HG03354 (cell line): ENCODE measurements around the gene KCMF1.

Experiments used
- ATAC-seq: cut with Tn5 transposase; IDR thresholded peaks from one replicate; pipeline ENCODE4 v1.9.1; 2021; ENCODE audit warnings: mild to moderate bottlenecking; ENCODE audit not compliant: unreplicated experiment, poor library complexity, severe bottlenecking

The KCMF1 gene

DNA sequence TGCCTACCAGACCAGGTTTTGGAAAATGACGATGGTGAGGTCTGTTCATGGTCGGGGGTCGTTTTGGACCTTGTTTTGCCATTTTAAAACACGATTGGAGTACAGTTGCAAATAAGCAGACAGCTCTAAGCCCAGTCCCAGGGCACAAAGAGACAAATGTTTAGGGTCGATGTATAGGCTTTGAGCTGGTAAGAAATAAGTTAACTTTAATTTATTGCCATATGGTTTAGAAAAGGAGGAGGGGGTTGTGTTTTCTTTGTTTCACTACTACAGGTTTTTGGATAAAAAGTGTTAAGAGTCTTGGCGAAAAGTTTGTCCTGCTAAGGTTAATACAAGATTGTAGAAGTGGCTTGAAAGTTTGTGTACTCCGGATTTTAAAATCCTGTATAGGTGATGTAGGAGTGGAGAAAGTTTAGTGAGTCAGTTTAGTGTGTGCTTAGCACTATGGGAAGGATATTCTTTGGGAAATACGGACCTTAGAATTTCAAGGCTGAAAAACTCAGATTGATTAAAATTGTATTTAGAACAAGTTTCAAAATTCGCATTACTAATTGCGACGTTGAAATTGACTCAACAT, 1.3 kb downstream of the KCMF1 start:
- ATAC-seq: no peak

DNA sequence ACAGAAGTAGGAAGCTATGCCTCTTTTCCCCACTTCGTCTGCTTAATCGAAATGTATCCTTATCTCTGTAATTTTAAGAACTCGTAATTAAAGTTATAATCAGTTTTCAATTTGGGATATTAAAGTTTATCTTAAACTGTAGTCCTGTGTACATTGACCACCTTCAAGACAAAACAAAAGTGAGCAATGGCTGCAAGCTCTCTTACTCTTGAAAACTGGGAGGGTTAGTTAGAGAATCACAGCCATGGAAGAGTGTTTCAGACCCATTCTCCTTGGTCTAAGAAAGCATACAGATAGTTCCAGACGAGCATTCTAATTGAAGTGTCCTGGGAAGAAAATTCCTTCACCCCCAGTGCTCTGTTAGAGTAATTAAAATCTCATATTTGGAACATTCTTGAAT, 2.0 kb downstream of the KCMF1 start:
- ATAC-seq: no peak

DNA sequence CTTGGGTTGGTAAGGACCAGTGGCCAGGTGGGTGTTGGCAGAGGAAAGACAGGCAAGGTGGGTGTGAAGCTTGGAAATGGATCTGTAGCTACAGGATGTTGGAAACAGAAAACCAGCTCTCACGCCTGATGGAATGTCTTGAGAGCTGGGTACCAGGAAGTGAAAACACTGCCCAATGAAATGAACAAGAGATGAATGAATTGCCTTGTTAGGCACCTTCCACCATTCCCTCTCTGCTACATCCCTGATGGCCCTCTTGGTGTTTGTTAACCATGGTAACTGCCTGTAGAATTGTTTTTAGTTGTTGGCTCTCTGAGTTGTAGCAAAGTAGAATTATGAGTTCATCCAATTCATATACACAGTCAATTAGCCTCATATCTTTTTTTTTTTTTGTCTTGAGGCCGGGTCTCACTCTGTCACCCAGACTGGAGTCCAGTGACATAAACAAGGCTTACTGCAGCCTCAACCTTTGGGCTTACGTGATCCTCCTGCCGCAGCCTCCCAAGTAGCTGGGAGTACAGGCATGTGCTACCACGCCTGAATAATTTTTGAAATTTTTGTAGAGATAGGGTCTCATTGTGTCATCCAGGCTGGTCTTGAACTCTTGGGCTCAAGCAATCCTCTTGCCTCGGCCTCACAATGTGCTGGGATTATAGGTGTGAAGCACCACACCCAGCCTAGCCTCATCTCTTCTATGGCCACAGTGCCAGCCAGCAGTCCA, 9.5 kb downstream of the KCMF1 start:
- ATAC-seq: peak; percentile 68

GRCh38 chr2:84986018-84986417, 15.1 kb downstream of the KCMF1 start:
- ATAC-seq: no peak

DNA sequence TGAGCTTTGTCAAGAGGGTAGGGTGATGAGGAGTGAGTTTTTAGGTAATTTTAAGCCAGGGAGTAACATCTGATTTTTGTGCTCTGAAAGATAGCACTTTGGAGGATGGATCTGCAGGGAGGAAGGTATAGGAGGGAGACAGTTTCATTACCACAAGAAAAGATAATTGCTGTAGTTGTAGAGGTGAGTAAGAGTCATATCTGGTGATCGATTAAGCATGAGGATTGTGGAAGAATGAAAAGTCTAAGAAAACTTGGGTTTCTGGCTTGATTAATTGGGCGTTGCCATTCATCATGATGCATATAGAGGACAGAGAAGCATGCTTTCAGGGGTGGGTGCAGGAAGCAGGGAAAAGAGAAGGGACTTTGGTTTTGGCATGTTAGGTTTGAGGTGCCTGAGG, 18.5 kb downstream of the KCMF1 start:
- no peak for ATAC-seq

- no peak for ATAC-seq
Measured at GRCh38 chr2:84989927-84990326, 19.0 kb downstream of the KCMF1 start.

DNA sequence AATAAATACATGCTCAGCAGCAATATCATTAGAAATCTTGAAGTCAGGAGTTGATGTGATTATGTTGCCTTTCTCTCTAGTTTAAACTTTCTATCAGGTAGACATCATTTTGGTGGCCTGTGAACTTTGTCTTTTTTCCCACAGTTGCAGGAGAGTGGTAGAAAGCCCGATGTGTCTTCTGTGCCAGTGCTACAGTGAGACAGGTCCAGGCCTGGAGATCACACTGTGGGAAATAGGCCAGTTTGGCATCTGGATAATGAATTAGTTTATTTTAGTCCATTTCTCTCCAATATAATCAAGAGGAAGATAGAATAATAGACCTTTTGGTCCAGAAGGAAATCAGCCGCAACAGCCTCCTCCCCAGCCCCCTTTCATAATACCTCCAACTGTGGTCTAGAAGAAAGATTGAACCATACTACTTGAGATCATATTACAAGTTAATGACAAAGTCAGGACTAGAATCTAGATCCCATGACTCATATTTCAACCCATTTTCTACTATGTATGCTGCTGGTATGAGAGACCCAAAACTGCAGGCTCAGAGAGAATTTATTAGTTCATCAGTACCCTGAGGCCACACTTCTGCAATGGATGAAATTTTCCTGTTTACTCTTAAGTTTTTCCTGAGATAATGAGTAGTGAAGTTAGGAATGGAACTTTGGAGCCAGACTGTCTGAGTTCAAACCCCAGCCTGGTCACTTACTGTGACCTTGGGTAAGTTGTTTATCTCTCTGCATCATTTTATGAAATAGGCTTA, 20.6 kb downstream of the KCMF1 start:
- ATAC-seq: no peak

- ATAC-seq: no peak
Measured at GRCh38 chr2:84995826-84996225, 24.9 kb downstream of the KCMF1 start.

DNA sequence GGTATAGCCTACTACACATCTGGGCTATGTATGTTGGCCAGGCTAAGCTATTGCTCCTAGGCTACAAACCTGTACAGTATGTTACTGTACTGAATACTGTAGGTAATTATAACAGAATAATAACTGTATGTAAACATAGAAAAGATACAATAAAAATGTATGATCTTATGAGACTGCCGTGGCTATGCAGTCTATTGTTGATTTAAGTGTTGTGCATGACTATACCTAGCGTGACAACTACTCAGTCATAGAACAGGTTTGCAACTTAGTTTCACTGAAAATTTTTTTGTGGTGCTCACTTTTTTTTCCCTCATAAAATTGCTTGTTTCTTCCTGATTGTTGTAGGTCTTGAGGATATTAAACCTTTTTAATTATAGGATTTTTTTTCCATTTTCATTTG, 25.9 kb downstream of the KCMF1 start:
- ATAC-seq: no peak

- ATAC-seq: peak; percentile 47
Measured at GRCh38 chr2:84999553-84999955, 28.6 kb downstream of the KCMF1 start.

GRCh38 chr2:85001595-85001994, 30.6 kb downstream of the KCMF1 start:
- ATAC-seq: no peak

- no peak for ATAC-seq
Measured at GRCh38 chr2:85002534-85002933, 31.6 kb downstream of the KCMF1 start.

DNA sequence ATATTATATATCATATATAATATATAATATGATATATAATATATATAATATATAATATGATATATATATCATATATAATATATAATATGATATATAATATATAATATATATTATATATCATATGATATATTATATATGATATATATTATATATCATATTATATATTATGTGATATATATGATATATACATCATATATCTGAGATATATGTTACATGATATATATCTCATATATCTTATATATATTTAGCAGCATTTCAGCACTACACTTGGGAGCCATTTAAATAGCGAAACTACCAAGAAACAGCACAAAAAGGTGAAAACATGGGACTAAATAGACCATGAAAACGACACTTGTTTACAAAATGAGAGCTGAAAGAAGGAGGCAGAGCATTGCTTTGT, 37.3 kb downstream of the KCMF1 start:
- ATAC-seq: no peak

DNA sequence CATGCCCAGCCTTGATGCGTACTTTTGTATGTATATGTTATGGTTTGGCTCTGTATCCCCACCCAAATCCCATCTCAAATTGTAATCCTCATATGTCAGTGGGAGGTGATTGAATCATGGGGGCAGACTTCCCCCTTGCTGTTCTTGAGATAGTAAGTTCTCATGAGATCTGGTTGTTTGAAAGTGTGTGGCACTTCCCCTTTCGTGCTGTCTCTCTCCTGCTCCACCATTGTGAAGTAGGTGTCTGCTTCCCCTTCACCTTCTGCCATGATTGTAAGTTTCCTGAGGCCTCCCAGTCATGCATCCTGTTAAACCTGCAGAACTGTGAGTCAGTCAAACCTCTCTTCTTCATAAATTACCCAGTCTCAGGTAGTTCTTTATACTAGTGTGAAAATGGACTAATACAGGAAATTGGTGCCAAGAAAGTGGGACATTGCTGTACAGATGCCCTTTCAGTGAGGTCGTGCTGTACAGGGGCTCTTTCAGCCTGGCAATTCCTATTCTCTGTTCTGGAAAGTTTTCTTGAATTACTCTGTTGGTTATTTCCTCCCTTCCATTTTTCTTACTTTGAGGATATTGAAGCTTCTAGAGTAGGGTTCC, 38.2 kb downstream of the KCMF1 start:
- no peak for ATAC-seq

DNA sequence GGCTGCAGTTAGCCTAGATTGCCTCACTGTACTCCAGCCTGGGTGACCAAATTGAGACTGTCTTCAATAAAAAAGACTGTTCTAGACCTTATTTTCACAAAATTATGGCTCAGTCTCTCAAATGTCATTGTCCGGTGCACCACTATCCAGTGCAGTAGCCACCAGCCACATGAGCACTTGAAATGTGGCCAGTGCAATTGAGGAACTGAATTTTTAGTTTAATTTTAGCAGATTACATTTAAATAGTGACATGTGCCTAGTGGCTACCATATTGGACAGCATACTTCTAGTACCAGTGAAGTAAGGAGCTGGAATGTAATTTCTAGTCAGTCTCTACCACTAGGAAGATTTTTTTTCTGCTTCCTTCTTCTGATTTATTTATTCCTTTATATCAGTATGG, 39.4 kb downstream of the KCMF1 start:
- no peak for ATAC-seq

DNA sequence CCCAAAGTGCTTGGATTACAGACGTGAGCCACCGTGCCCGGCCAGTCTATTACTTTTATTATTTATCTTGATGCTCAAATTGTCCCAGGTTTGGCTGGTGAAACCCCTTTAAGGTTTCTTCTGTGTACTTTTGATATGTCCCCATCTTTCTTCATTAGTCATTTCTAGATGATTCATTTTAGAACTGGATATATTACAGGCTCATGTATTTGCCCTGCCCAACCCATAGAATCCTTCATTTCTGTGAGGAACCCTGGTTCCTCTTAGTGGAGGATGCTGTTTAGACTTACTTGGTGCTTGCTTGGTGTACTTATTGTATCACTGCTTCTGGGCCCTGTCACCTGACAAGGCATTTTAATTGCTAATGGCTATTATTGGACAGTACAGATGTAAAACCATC, 40.1 kb downstream of the KCMF1 start:
- no peak for ATAC-seq

DNA sequence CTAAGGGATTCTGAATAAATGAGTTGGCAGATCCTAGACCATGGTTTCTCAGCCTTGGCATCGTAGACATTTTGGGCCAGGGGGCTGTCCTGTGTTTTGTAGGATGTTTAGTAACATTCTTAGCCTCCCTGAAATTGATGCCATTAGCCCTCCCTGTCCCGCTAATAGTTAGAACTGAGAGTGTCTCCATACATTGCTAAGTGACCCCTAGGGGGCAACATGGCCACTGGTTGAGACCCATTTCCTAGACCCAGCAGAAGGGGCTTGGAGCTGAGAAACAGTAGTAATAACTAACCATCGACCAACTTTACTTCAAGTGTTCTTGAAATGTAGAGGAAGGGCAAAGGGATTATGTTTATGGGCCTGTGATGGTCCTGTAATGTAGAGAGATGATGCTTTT, 40.8 kb downstream of the KCMF1 start:
- no peak for ATAC-seq

GRCh38 chr2:85012431-85012830, 41.5 kb downstream of the KCMF1 start:
- ATAC-seq: no peak

GRCh38 chr2:85012855-85013254, 41.9 kb downstream of the KCMF1 start:
- ATAC-seq: no peak

DNA sequence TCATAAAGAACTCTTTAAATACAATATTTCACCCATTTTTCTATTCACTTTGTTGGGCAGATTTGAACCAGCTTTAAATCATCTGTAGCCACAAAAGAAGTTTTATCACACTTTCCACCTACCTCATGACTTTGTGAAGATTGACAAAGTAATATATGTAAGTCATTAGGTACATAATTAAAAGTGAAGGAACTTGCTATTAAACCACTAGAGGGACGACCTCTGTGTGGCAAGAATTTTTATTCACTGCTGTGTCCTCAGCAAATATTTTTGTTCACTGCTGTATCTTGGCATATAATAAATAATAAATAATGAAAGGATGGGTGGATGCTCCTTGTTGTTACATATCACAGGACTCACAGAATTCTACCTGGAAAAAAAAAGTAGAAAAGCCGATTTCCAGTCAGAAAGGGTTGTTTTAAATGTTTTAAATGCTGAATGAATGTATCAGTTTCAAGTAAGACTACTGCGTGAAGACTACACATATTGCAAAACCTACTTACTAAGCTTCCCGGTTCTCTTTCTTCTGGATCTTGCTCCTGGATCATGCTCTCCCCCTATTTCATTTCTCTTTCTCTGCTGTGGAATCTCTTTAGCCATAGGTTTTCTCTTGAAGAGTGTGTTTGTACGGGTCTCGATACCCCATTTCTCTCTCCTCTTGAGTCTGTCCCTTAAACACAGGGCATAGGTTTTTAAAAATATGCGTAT, 44.8 kb downstream of the KCMF1 start:
- ATAC-seq: no peak
